HG03442 (cell line): Measurements from ENCODE around the gene ERG.

ENCODE experiments used
- ATAC-seq: cut with Tn5 transposase; IDR thresholded peaks from one replicate; pipeline ENCODE4 v1.9.1; 2021; ENCODE audit warnings: mild to moderate bottlenecking, moderate library complexity; ENCODE audit not compliant: unreplicated experiment

ERG gene

DNA sequence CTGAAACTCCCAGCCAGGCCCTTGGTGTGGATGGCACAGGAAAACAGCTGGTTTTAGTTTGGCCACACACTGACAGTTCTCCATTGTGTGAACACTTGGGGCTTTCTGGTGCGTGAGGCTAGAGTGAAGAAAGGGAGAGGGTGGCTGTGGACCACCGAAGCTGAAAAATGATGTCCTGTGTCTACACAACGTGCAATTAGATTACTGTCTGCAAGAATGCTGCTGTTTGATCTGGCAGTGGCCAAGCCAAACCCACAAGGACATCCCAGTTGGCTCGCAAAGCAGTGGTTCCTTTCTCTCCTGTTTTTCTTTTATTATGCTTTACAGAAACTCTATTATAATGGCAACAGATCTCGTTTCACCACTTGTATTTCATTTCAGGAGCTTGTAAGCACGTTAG is 58.9 kb downstream of the ERG start:
- ATAC-seq = no peak

DNA sequence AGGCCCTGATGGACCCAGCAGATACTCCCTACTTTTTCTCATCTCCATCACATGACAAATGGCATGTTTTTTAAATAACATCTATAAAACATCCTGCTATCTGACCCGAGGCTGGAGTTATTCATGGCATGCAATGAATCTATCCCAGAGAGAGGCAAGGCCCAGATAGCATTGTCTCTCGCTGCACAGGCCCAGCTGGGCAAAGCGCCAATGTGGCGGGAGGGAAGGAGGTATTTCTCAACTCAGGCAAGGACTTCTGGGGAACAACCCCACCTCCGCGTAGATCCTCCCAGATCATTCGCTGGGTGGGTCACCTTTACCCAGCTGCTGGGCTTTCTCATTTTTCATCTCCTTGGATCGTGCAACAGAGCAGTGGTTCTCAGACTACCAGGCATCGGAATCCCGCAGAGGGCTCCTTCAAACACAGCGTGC is 59.8 kb downstream of the ERG start:
- ATAC-seq = no peak

DNA sequence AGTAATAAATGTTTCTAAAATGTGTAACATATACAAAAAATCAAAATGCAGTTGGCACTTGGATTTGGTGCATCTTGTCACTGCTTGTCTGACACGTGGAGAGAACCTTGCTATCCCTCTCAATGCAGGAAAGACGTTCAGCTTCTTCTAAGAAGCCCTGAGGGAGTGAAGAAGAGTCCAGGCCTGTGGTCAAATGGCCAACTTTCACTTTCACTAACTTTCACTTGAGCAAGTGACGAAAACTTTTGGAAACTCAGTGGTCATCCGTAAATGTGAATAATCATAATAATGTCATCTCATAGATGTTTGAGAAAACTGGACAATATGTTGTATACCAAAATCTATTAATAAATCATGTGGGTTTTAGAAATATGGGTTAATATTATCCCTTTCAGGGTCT is 61.9 kb downstream of the ERG start:
- no peak for ATAC-seq

DNA sequence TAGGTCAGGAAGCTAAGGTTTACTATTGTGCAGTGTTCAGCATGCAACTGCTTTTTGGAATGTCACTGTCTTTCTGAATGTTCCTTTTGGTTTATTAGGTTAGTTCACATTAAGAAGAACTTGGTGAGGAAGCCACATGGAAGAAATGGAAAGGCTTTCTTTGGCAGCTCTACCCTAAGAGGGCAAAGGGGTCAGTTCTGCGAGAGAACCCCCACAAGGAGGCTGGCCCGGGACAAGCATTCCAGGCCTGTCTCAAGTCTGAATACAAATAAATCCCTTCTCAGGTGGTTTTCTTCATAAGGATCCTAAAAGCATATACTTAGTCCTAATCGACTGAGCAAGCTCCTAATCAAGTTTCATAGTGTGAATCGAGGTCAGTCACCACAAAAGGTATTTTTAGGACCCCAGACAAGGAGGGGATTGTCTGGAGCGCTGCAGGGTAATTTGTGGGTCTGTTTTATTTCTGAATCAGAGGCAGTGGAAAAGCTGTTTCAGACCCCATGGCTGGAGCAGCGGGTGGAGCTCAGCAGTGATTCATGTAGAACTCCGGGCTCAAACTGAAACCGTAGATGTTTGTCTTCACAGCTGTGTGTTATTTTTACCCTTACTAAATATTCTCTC is 63.3 kb downstream of the ERG start:
- ATAC-seq = no peak

DNA sequence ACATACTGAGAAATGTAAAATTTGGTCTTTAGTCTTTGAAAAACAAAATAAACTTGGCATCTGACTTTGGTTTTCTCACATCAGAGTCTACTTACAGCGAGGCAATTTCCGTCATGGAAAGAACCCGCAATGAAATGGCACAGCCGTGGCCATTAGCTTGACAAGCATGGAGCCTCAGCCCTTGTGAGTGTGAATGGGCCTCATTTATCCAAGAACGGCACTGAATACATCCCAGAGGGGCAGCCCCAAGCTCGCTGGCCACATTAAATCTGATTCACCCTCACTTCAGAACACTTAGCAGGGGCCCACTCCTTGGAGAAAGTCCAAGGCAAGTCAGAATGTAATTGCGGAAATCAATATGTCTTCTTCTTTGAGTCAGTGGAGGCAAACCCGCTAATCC is 64.8 kb downstream of the ERG start:
- no peak for ATAC-seq

DNA sequence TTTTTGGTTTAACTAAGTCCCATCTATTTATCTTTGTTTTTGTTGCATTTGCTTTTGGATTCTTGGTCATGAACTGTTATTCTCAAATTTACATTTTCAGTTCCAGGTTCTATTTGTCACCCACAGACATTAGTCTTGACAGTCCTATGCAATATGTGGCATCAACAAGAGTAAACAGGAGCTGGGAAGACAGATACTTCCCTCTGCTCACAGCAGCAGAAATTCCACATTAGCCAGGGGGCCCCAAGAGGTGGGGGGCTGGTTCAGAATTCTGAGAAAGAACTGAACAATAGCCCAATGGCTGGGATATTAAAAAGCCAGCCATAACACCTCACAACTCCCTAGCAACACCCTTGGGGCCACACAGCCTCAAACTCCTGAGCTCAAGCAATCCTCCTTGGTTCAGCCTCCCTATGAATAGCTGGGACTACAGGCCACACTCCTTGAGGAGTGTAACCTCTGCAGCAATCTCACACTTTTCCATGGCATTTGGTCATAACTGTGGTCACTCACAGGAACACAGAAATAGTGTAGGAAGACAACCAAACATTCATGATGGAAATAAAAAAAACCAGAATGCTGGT is 67.8 kb downstream of the ERG start:
- no peak for ATAC-seq

DNA sequence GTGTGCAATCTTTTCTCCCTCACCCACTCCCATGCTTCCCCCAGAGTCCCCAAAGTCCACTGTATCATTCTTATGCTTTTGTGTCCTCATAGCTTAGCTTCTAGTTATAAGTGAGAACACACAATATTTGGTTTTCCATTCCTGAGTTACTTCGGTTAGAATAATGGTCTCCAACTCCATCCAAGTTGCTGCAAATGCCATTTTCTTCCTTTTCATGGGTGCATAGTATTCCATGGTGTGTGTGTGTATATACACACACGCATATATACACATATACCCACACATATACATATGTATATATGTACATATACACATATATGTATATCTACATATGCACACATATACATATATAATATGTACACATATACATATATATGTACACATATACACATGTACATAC is 69.3 kb downstream of the ERG start:
- ATAC-seq = no peak

DNA sequence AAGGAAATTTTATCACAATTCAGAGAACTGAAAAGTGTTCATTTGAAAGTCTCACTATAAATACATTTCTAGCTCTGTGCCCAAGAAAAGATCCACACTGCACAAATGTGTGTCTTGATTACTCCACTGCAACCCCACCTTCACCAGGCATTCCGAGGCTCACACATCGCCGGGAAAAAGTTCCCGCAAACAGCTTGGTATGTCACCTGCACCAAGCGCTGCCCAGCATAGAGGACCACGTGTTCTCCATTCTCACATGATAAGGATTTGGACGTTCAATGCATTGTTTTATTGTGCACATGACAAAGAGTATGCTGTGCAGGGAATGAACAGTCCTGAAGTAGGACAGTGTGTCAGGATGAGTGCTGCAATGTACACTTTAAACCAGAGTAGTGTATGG is 70.1 kb downstream of the ERG start:
- ATAC-seq = no peak

DNA sequence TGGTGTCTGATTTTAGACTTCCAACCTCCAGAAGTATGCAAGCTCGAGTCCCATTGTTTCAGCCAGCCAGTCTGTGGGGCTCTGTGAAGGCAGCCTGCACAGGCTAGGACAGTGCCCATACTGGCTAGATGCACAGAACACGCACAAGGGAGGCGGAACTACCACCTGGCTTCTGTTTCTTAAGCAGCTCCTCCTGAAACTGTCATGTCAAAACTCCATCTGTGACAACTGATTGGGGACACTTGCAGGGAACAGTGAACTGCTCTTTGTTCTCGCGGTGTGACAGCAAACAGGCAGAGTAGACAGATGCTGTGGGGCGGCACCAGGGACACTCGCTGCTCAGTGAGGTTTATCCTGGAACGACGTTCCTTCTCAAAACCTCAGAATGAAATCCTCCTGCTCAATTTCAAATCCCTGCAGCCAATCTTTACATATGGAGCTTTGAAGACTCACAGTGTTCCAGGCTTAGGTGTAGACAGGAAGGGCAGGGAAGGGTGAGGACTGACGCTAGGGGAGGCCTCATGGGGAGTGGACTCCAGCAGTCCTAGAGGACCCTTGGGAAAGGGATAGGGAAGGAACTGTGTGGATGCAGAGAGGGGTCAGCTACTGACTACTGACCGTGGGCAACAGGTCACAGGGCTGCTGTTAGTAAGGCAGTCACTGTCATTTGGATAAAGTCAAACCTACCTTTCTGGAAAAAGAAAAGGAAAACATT is 73.8 kb downstream of the ERG start:
- ATAC-seq = no peak

DNA sequence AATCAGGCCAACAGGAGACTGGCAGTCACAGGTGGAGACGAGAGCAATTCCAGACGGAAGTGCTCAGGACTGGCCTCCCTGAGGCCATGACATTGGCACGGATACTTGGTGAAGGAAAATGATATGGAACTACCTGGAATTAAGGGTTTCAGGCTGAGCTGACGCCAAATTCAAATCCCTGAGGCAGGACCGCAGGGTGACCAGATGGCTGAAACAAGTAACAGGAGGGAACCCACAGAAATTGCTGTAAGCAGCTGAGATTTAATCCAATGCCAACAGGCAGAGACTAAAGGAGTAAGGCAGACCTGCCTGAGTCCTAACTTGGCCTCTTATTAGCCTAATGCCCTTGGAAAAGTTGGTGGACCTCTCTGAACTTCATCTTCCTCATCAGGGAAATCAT is 76.2 kb downstream of the ERG start:
- no peak for ATAC-seq

DNA sequence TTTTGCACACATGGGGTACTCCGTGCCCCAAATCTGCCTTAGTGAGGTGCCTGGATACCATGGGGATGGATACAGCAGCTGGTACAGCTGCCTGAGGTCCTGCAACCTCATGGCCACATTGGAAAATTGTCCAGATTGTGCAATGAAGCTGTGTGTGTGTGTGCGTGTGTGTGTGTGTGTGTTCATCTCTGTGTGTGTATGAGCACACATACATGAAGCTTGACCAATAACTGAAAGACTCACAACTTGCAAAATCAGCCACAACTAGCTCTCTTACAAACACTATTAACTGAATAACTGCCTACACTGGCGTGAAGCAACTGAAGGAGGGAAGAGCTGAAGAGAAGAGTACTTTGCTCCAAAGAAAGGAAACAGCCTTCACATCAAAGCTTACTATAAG is 78.1 kb downstream of the ERG start:
- no peak for ATAC-seq

DNA sequence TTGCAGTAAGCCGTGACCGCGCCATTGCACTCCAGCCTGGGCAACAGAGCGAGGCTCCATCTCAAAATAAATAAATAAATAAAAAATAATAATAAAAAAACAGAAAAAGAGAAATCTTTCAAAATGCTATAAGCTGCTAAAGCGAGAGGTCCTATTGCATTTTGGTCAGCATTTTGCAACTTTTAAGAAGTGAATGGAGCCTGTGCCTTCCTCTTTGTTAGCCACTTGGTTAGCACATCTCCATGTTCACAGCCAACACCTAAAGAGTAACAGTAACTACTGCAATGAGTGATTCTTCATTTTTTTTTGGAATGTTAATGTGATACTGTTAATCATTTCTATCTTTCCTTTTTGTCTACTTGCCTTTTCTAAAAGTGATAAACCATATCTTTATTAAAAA is 80.6 kb downstream of the ERG start:
- no peak for ATAC-seq

DNA sequence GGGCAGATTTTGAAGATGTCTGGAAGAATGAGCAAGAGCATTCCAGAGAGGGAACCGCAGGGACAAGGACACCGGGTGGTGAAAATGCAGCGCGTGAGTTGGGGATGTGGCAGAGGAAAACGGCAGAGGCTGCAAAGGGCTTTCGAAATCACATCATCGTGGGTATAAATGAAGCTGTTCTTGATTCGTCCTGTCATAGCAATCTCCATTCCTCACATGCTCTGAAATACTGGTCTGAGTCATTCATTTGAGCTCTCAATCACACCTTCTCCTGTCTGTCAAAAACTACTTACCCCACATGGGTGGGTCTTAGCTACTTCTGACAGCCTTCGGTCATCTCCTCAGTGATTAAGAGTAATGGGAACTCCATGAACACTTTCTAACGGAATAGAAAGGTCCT is 81.5 kb downstream of the ERG start:
- no peak for ATAC-seq

DNA sequence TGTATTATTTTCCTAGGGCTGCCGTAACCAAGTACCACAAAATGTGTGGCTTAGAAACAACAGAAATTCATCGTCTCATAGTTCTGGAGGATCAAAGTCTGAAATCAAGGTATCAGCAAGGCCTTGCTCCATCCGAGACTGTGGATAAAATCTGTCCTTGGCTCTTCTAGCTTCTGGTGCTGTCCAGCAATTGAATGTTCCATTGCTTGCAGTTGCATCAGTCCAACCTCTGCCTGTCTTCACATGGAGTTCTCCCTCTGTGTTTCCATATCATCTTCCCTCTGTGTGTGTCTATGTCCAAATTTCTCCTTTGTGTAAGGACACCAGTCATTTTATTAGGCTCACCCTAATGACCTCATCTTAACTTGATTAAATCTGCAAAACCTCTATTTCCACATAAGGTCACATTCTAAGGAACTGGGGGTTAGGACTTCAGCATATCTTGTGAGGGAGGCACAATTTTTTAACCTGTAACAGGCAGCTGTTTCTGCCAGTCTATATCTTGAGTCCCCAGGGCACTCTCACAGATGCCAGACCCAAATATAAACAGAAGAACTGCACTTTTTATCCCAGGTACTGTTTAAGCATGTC is 84.2 kb downstream of the ERG start:
- no peak for ATAC-seq

DNA sequence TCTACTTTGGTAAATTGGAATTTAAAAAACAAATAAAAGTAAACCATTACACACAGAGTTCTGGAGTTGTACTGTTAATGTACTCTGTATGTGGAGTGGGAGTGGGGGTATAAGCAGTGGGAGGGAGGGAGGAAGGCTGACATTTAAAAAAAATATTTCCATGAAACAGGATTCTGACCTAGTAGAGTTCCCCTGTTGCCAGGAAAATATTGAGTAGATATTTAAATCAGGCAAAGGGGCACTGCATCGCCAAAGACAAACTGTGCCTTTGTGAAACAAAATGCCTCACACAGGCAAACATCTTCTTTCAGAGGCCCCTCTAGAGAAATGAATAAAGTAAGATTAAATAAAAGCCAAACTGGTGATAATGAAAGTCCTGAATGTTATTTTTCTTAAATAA is 87.8 kb downstream of the ERG start:
- no peak for ATAC-seq

DNA sequence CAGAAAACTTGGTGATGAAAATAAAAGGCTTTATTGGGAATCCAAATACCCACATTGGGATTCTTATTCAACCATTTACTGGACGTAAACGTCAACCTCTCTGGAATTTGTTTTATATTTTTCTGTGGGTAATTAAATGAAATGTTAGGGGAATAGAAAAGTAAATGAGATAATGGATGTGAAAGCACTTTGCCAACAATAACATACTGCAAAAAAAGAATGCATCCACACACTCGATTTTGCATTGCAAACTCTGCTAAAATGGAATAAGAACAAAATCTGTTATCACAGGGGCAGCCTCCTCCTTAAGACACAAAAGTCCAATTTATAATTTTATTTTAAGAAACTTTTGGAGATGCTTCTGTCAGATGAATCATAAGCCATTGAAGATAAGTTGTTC is 88.4 kb downstream of the ERG start:
- no peak for ATAC-seq

DNA sequence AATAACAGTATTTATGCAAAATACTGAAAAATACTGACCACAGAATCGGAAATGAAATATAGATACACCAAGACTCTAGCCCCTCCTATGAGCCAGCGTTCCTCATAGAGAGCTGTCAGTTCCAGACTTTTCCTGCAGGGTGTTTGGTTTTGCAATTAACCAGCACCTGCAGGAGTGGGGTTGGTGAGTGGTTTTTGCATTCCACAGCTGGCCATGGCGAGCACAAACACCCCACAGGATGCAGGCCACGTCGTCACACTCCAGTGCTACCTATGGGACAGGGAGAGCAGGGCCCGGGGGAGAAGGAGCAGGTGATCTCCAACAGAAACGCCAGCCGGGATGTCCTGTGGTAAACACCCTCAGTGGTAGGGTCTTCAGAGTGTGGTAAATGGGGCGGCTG is 94.1 kb downstream of the ERG start:
- no peak for ATAC-seq

DNA sequence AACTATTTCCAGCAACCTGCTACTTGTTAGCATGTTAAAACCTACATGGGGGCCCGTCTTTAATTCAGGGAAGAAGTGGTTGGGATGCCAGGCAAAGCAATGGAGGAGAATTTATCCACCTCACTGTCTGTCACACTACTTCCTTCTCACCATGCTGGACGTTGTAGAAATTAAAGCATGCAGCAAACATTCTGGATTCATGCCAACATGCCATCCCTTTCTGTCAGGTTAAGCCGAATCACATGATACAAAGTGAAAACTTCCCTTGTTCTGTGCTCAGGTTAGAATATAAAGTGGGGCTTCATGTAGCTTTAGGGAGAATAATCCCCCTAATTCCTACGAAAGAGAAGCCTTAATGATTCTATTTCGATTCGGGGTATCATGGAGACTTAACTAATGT is 95.5 kb downstream of the ERG start:
- ATAC-seq = no peak

DNA sequence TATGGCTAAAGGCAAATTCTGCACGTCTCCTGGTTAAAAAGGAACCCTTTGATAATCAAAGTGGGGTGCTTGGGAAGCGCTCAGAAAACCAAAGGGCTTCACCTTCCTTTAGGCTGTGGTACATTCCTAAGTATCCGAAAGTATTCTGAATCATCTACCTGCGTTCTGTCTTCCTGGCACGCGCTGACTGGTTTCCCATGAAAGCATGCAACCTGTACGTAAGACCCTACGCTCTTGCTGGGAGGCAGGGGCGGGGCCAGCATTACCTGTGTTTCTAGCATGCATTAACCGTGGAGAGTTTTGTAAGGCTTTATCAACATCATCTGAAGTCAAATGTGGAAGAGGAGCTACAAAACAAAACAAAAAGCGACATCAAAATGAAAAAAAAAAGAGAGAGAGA is 96.0 kb downstream of the ERG start:
- ATAC-seq = no peak

DNA sequence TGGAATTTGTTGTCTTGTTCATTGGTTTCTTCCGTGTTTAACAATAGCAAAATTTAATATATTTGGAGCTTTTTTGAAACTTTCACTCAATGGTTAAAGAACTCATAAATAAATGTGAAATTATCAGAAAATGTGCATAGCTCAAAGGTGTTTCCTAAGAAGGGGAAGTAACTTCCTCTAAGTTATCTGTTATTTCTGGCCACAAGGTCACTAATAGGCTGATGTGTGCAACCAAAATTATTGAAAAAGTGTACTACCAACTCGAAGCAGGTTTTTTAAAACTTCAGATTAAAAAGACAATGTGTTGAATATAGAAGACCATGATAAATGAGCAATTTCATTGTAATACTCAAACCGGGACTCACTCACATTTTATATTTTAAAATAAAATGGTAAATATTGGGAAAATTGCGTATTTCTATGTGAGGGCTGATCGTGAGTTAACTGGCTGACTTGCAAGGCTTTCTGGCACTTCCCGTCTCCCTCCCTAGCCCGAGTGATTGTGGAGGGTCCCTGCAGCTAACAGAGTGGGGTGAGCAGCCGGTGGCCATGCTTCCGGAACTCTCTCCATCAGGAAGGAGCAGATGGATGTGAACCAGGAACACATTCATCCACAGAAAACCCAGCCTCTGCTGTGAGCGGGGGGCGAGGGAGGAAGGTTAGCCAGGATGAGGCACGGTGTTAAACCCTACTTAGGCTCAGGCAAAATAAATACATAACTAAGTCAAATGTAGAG is 96.9 kb downstream of the ERG start:
- no peak for ATAC-seq

DNA sequence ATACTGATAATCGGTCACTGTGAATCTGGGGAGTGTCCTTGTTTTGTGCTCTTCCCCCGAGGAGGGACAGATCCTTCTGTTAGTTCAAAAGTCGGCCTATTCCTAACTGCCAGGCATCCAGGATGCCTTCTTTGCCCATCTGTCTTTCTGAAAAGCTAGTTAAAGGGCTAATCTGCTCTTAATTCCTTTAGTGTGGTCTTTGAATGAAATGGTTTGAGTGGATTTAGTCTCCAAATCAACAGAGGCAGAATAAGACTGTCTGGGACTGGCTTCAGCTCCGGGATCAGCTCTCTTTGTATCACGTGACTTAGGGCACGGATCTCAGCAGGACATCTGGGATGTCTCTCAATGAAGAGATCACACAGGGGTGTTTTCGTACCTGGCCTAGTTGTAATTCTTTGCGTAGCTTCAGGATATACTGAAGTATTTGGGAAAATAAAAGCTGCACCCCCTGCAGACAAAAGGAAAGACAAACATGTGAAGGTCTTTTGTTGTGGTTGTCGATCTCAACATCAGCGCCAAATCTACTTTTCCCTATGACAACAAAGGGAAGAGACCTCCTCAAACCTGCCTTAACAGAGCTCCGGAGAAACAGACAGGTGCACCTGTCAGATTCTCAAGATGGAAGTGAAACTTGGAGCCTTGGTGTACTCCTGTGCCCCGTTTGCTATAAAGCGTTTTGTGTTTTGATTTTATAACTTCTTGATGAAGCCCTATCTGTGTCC is 97.9 kb downstream of the ERG start:
- no peak for ATAC-seq
